GM19035 (cell line): Measurements from ENCODE around the gene GPR142.
A peak's percentile ranks its signal among the peaks of the same experiment; 100 is the strongest.

Source experiments
- ATAC-seq: cut with Tn5 transposase; IDR thresholded peaks from one replicate; pipeline ENCODE4 v1.9.1; 2021; ENCODE audit not compliant: unreplicated experiment

Gene GPR142

GRCh38 chr17:74368341-74369081 lies 1.2 kb downstream of the GPR142 start:
- no peak for ATAC-seq

DNA sequence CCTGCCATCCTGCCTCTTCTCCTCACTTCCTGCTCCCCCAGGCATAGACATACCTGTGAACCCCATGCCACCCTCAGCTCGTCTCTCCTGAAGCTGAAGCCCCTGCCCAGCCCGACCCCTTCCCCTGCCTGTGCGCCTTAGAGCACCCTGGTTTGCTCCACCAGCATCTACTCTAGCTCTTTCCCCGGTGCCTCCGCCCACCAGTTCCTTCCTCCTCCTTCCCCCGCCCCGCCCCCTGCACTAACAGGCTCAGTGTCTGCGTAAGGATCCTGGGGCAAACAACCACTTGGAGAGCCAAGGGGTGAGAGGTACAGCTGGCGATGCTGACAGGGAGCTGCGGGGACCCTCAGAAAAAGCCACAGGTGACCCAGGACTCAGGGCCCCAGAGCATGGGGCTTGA lies 1.9 kb downstream of the GPR142 start:
- ATAC-seq = no peak

DNA sequence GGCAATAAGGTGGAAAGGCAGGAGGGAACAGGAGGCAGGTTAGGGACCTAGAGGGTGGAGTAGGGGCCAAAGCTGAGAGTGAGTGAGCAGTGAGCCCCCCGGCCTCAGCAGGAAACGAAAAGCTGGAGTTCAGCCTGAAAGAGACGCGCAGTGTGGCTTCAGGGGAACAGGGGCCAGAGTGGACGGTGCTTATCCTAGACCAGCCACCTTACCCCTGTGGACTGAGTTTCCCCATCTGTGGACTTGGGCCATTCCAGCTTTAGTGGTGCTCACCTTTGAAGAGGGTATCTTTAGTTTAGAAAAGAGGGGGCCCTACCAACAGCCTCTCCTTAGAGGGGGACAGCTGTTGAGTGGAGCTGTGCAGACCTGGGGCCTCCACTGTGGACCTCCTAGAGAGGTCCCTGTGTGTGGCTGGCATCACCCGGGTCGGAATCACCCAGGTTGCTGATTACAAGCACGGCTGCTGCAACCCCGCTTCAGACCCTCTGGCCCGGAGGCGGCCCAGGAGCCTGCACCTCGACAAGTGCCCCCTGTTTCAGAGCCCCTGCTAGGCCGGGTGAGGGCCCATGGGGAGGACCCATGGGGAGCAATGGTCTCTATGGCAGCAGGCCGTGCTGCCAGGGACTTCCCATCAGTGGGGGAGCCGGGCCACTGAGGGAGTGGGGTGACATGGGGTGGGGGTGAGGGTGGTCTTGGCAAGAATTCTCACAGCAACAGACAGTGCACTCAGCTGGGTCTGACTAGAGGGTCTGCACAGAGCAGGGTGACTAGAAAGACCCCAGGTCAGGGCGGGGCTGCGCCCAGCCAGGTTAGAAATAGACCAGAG lies 2.6 kb downstream of the GPR142 start:
- no peak for ATAC-seq

- no peak for ATAC-seq
These were observed 4.4 kb downstream of the GPR142 start for GRCh38 chr17:74371653-74372147.

GRCh38 chr17:74372426-74372825 lies 5.1 kb downstream of the GPR142 start:
- no peak for ATAC-seq

GRCh38 chr17:74373838-74374606 lies 6.7 kb downstream of the GPR142 start:
- no peak for ATAC-seq

- no peak for ATAC-seq
These were observed 7.6 kb downstream of the GPR142 start for GRCh38 chr17:74374858-74375257.

DNA sequence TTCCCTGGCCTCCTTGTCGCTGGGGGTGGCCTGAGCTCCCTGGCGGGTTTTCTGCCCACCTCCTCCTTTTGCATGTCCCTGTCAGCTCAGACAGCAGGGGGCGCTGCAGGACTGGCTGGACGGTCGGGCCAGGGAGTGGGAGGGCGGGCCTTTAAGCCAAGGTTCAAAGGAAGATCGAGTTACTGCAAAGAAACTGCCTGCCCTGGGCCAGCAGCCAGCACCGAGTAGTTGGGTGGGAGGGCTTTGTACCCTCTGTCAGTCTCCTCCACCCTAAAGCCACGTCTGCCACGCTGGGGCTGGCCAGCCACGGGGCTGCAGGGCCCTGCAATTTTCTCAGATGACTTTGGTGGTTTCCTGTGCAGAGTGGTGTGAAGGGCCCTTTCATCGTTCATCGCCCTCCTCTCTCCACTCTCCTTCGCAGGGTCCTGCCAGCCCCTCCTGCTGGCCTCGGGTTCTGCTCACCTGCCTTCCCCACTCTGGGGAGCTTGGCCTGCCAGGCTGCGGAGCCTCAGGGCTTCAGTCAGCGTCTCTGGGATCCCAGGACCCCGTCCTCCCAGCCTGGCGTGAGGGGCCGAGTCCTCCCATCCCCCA lies 12.3 kb downstream of the GPR142 start:
- peak; percentile 59 for ATAC-seq

DNA sequence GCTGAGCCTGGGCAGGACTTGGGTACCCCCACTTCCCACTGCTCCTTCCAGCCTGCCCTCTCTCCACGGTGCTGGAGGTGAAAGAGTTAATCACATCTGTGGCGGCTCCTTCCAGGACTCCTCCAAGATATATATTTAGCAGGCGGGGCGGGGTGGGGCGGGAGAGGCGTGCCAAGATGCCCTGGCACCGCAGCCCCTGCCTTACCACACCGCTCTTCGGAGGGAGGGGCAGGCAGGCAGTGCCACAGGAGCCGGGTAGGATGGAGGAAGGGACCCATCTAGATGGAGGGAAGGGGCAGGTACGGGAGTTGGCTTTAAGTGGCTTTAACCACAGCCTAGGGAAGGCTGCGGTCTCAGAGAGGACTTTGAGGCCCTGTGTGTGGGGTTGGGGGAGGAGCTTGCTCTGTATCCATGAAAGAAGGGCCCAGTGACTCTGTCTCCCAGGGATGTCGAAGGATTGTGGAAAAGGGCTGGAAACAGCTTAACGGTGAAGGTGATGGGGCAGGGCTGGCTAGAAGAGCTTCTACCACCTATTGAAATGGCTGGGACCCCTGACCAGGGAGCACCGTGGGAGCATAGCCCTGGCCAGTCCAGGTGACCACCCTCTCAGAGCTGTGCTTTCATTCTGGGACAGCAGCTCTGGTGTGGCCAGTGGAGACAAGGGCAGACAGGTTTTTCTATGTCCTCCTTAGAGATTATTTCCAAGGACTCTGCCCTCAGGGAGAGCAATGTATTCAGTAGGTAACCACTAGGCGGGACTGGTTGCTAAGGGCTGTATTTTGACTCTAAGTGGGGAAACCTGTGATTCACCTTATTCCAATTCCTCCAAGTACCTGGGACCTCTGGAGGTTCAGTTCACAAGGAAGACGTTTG lies 13.0 kb downstream of the GPR142 start:
- ATAC-seq = no peak

- no peak for ATAC-seq
These were observed 13.9 kb downstream of the GPR142 start for GRCh38 chr17:74380959-74381808.

- no peak for ATAC-seq
These were observed 15.8 kb downstream of the GPR142 start for GRCh38 chr17:74383141-74383540.

- no peak for ATAC-seq
These were observed 17.9 kb downstream of the GPR142 start for GRCh38 chr17:74385201-74385600.

DNA sequence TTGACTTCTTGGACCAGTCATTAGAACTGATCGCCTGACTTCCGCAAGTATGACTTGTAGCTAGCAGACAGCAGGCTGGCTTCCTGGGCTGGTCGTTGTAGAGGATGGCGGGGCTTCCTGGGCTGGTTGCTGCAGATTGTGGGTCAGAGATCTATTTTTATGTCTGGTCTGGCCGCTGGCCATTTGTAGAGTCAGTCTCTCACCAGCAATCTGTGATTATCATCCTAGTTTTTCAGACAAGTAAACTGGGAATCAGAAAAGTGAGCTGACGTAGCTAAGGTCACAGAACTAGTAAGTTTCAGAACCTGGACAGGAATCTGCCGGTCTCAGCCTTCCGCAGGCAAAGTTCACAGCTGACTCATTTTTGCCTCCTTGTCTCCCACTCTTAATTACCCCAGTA lies 19.1 kb downstream of the GPR142 start:
- no peak for ATAC-seq

DNA sequence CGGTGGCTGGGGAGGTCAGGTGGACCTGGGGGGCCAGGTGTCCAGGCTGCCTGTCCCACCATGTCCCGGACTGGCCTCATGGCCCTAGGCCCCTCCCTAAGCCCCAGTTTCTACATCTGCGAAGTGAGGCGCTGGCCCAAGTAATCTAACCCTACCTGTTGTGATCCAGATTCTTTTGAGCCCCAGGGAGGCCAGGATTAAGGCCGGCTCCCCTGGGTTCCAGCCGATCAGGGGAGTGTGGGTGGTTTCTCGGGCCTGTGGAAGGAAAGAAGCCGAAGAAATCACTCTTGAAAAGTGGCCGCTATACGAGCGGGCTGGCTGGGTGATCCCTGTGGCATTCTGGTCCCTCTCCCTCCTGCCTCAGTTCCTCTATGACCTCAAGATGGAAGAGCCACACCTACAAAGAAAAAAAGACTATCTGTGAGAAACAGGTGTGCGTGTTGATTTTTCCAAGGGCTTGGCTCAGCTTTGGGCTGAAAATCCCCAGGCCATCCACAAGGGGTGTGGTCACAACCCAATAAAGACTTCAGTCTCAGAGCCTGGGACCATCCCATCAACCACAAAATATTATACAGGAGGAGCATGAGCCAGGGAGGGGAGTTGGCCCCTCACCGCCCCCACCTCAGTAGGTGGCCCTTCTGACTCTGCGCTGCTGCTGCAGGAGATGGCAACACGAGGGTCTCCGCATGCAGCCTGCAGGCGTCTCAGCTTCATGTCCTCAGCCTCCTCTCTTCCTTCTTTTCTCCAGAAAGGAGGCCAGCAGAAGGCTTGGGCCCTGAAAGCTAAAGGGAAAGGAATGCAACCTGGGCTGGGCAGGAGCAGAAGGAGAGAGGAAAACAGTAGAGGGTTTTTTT lies 20.3 kb downstream of the GPR142 start:
- ATAC-seq = no peak

GRCh38 chr17:74389084-74389753 lies 21.9 kb downstream of the GPR142 start:
- ATAC-seq = no peak

DNA sequence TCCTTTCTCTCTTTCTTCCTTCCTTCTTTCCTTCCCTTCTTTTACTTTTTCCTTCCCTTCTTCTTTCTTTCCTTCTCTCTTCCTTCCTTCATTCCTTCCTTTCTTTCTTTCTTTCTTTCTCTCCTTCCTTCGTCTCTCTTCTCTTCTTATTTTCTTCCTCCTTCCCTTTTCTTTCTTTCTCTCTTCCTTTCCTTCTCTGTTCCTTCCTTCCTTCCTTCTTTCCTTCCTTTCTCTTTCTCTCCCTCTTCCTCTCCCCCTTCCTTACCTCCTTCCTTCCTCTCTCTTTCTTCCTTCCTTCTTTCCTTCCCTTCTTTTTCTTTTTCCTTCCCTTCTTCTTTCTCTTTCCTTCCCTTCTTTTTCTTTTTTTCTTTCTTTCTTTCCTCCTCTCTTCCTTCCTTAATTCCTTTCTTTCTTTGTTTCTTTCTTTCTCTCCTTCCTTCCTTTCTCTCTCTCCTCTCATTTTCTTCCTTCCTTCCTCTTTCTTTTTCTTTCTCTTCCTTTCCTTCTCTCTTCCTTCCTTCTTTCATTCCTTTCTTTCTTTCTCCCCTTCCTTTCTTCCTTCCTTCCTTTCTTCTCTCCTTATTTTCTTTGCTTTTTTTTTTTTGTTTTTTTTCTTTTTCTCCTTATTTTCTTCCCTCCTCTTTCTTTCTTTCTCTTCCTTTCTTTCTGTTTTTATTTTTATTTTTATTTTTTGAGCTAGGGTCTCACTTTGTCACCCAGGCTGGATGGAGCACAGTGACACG lies 22.8 kb downstream of the GPR142 start:
- no peak for ATAC-seq
